Mammary epithelial cell (primary cell): ENCODE measurements around the gene ILDR1.

Experiments
- CTCF ChIP-seq, 2 donors: IDR thresholded peaks in 1 of 2; conservative IDR thresholded peaks in 1 of 2; 2 replicates each; pipeline ENCODE4 v1.5.1; 2011 to 2012; ENCODE audit warnings: inconsistent platforms in 2 of 2, low read length in 2 of 2, mild to moderate bottlenecking in 2 of 2, control low read depth in 1 of 2, low read depth in 1 of 2; ENCODE audit not compliant: insufficient read depth in 1 of 2; ENCODE audit errors: extremely low read depth in 1 of 2
- EZH2 ChIP-seq: IDR thresholded peaks from 2 replicates; pipeline ENCODE4 v1.6.1; 2012; ENCODE audit warnings: low read length, inconsistent platforms, borderline replicate concordance

- TF ChIP-seq CTCF (conservative IDR thresholded peaks at IDR 0.05 in 1 of 2, IDR thresholded peaks at IDR 0.05 in 1 of 2; ENCODE audit: extremely low read depth in 1 of 2, insufficient read depth in 1 of 2, low read depth in 1 of 2, low read length in 2 of 2) = no peak
- no peak for TF ChIP-seq EZH2
Observed at GRCh38 chr3:121985846-121986245, 36.2 kb downstream of the ILDR1 start.
